GM18870 (cell line): ENCODE measurements around the gene MRPL54.
"Not testable (repeated sequence)": the region's sequence is repeated elsewhere in the genome, so short reads cannot be mapped to it uniquely, and the experiment has no call there.

Experiments used
- ATAC-seq: cut with Tn5 transposase; IDR thresholded peaks from one replicate; pipeline ENCODE4 v1.9.1; 2021; ENCODE audit warnings: moderate library complexity; ENCODE audit not compliant: unreplicated experiment

The MRPL54 gene

DNA sequence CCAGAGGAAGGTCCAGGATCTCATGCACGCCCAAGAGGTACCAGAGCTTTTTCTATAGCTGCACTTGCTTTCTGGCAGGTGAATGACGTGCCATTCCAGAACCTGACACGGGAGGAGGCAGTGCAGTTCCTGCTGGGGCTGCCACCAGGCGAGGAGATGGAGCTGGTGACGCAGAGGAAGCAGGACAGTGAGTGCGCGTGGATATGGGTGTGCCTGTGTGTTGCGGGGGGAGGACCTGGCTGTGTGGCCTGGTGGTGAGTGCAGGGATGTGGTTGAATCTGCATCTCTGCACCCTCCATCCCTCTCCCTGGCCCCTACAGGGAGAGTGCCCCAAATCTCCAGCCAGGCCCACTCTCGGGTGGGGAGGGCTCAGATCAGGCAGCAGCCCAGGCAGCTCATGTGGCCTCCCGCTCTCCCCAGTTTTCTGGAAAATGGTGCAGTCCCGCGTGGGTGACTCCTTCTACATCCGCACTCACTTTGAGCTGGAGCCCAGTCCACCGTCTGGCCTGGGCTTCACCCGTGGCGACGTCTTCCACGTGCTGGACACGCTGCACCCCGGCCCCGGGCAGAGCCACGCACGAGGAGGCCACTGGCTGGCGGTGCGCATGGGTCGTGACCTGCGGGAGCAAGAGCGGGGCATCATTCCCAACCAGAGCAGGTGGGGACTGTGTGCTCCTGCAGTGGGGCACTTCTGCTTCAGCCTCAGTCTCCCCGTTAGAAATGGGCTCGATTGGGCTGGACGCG lies 23.8 kb upstream of the MRPL54 start:
- ATAC-seq = no peak

DNA sequence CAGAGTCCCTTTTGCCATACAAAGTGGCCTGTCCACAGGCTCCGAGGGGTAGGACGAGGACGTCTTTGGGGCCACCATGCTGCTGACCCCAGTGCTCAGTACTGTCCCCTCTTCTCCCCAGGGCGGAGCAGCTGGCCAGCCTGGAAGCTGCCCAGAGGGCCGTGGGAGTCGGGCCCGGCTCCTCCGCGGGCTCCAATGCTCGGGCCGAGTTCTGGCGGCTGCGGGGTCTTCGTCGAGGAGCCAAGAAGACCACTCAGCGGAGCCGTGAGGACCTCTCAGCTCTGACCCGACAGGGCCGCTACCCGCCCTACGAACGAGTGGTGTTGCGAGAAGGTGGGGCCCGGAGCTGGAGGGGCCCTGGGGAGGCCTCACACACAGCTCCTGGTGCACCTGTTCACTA lies 22.1 kb upstream of the MRPL54 start:
- no peak for ATAC-seq

DNA sequence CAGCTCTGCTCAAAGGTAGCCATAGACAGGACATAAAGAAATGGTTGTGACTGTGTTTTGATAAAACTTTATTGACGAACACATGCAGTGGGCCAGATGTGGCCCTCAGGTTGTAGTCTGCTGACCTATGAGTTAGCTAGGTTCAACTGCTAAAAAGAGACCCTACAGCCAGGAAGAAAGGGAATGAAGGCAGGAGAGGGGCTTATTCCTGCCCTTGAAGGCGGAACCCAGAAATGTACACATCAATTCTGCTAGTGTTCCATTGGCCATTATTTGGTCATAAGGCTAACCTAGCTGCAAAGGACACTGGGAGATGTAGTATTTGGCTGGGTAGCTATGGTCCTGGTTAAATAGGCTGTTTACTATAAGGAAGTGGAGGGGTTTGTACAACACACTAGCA lies 19.0 kb upstream of the MRPL54 start:
- ATAC-seq = no peak

DNA sequence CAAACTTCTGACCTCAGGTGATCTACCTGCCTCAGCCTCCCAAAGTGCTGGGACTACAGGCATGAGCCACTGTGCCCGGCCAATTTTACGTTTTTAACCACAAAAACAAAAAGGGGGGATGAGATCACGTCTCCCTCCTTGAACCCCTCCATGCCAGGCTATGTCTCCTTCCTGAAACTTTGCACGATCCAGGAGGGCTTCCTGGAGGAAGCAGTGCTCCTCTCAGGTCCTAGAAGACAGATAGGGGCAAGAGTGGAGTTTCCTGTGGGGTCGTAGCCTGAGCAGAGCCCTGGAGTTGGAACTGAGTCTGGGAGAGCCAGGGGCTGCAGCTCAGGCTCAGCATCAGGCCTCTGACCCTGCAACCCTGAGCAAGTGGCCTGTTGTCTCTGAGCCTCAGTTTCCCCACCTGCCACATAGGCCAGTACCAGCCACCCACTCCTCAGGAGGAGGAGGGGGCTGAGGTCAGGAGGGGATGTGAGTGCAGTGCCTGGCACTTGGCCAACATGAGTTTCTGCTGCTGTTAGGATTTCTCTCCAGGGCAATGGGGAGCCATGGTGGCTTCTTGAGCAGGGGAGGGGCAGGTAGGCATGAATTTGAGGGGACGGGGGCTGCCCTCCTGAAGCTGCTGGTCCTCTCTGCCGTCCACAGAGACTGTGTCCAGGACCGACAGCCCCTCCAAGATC lies 17.0 kb upstream of the MRPL54 start:
- ATAC-seq = no peak

DNA sequence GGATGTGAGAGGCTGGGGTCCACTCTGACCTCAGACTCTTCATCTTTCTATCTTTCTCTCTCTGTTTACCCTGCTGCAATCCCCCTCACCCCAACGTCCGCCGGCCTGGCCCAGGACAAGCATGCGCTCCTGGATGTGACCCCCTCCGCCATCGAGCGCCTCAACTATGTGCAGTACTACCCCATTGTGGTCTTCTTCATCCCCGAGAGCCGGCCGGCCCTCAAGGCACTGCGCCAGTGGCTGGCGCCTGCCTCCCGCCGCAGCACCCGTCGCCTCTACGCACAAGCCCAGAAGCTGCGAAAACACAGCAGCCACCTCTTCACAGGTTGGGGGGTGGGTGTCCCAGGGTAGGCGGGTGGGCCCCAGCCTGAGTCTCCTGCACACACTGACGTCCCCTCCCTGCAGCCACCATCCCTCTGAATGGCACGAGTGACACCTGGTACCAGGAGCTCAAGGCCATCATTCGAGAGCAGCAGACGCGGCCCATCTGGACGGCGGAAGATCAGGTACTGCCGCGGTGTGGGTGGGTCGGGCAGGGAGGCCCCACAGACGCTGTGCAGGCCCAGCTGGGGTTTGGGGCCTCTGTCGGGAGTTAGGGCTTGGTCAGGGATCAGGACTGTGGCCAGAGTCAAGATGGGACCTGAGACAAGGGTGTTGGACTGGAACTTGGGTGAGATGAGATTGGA lies 16.0 kb upstream of the MRPL54 start:
- ATAC-seq = no peak

DNA sequence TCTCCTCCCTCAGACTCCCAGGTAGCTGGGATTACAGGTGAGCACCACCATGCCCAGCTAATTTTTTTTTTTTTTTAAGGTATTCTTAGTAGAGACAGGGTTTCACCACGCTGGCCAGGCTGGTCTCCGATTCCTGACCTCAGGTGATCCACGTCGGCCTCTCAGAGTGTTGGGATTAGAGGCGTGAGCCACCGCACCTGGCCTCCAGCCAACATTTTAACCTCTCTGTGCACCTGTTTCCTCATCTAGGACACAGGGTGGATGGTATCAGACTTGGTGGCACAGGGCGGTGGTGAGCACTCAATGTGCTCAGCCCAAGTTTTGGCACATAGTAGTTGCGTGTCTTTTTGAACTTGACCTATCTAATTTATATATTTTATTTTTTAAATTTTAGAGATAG lies 13.5 kb upstream of the MRPL54 start:
- no peak for ATAC-seq

DNA sequence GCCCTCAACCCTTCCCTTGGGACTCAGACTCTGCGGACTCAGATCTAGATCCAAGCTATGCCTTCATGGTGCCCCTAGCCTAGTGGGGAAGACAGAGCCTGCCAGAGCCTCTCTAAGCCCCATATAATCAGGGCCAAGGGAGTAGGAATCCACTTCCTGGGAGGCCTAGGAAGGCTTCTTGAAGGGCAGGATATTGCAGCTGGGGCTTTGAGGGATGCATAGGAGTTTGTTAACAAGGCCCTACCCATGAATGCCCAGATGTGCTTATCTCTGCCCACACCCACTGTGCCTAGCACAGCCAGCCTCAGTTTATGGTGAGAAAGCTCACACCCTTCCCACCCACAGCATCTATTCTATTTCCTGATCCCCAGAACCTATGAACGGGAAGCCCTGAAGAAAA lies 12.3 kb upstream of the MRPL54 start:
- ATAC-seq = no peak

DNA sequence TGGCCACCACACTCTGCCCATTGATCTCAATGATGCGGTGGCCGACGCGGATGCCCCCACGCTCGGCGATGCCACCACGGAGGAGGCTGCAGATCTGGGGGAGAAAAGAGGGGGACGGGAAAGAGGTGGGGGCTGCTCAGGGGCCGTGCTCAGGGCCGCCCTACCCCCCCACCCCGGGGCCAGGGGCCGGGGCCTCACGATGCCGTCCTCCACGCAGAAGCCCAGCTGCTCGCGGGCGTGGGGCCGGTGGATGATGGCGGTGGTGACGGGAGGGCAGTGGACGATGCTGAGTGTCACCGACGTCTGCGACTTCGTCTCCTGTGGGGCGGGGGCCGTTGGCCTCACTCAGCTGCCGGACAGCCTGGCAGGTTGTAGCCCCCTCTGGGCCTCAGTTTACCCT lies 11.2 kb upstream of the MRPL54 start:
- ATAC-seq = no peak

DNA sequence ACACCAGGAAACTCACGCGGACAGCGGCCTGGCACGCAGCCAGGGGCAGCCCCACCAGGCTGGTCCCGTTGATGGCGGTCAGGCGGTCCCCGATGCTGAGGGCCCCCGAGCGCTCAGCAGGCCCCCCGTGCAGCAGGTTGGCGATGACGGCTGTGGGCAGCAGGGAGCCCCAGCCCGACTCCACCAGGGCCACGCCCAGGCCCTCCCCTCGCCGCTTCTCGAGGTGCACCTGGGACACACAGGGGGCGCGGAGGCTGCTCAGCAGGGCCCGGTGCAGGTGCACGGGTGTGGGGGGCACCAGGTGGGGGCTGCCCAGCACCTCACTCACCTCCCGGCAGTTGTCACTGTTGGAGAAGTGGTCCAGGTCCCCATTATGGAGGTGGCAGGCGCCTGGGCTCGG lies 10.0 kb upstream of the MRPL54 start:
- ATAC-seq = no peak

DNA sequence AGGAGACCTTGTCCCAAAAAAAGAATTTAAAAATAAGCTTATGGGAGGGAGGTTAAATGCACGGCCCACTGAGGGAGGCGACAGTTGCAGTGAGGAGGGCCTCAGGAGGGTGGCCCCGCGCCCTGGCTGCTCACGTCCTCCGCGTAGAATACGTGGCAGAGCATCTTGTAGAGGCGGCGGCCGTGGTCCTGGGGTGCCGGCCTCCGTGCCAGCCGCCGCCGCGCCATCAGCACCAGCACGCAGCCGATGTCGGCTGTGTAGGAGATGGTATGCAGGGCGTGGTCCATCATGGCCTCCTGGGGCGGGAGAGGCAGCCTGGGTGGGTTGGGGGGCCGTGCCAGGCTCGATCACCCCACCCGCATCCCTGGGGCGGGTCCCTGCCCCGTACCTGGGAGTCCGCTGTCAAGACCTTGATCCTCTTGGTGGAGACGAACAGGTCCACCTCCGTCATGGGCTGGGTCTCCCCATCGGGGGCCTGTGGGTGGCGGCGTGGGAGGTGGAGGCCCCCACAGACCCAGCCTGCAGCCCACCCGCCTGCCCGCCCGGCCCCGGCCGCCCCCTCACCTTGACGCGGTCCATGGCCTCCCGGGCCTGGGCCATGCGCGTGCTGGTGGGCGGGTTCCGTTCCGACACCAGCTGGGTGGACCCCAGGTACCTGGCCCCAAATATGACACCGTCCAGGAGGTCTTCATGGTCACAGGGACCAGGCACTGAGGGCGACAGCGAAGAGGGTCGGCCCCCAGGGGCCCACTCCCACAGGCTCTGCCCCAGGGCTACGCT lies 8.7 kb upstream of the MRPL54 start:
- no peak for ATAC-seq

DNA sequence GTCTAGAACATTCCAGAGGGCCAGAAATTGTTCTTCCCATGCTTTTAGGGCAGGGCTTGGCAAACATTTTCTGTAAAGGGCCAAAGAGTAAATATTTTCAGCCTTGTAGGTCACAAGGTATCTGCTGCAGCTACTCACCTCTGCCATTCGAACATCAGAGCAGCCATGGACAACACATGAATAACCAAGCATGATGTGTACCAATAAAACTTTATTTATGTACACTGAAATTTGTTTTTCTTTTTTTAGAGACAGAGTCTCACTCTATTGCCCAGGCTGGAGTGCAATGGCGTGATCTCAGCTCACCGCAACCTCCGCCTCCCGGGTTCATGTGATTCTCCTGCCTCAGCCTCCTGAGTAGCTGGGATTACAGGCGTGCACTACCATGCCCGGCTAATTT lies 4.8 kb upstream of the MRPL54 start:
- not testable (repeated sequence) for ATAC-seq

DNA sequence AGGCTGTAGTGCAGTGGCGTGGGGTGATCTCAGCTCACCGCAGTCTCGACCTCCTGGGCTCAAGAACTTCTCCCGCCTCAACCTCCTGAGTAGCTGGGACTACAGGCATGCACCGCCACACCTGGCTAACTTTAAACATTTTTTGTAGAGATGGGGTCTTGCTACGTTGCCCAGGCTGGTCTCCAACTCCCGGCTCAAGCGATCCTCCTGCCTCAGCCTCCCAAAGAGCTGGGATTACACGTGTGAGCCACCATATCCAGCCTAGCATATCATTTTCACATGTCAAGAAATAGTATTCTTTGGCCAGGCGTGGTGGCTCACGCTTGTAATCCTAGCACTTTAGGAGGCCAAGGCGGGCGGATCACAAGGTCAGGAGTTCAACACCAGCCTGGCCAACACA lies 4.2 kb upstream of the MRPL54 start:
- ATAC-seq = not testable (repeated sequence)

DNA sequence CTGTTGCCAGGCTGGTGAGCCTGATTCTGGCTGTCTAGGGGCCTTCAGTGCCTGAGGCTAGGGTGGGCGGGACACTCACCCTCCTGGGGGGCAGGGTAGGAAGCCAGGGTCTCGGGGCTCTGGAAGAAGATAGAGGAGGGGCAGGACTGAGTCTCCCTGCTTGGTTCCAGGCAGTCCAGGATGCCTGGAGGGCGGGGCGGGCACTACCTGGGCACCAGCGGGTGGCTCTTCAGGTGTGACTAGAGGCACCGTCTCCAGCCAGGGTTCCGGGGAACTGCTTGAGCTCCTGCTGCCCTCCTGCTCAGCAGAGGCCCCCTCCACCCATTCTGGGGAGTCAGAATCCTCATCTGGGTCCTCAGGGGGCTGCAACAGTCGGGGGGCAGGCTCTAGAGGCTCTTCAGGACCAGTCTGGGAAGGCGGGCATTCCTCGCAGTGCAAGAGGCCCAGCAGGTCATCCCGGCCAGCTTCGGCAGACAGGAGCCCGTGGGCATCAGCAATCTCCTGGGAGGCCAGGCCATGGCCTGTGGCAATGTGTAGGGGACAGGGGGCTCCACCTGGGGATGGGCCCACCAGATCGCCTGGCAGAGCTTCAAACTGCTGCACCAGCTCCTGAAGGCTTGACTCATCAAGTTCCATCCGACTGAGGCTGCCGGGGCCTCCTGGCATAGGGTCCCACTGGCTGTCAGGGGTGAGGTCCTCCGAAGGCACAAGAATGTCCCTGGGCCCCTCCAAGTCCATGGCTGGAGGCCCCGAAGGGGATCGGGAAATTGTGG lies 2.8 kb upstream of the MRPL54 start:
- ATAC-seq = no peak

DNA sequence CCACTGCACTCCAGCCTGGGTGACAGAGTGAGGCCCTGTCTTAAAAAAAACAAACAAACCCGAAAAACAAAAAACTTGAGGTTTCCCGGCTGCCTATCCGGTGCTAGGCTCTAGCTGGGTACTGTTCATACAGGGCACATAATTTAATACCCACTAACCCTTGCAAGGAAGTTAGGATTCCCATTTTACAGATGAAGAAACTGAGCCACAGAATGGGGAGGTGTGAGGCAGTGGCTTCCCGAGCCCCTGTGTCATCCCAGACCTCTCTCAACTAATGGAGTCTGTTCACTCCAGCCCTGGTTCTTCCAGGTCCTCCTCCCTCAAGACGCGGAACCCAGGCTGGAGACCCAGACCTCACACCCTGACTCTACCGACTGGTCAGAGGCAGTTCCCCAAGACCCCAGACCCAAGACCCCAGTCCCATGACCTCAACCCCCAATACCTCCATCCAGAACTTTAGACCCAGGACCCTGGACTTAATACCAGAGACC lies 1.6 kb upstream of the MRPL54 start:
- no peak for ATAC-seq

DNA sequence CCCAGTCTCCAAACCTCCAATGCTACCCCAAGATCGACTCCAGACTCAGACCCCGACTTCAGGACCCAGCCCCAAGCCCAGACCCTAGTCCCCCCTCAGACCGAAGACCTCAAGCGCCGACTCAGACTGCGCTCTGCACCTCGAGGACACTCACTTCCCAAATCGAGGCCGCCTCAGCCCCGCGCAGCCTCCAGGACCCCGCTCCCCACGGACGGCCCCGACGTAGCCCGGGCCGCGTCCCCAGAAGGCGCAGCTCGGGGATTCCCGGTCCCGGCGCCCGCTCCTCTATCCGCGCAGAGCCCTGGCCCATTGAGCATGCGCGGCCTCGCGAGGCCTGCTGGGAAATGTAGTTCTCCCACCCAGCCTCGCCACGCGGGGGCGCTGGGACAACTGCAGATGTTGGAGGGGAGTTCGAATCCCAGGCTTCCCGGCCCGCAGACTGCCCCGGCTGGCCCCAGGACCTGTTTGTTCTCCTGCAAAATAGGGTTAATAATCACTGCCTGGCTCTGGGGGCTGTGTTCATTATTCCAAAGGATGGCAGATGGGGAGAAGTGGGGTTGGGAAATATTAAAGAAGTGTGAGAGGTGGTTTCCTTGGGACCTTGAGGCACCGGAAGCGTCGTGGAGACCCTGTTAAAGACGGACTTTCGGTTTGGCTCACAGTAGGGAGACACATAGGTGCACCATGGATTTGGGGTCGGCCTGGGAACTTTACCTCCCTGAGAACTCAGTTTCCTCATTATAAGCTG lies 926 bp upstream of the MRPL54 start, which contains the start of gene APBA3:
APBA3 (minus strand) TSS at position 311 of the 748 bp plus-strand sequence. CDS start 1,428 bp downstream, outside the sequence.
- no peak for ATAC-seq

DNA sequence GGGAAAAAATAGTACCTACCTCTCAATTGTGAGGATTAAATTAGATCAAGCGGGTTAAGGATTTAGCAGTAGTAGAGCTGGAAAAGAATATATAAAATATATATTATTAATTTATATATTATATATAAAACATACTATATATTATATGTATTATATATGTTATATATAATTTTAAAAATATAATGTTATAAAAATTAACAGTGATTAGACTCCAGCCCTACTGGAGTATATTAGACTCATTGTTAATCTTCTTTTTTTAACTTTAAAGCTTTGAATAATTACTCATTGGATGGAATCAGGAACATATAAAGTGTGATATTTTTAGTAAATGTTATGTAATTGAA lies 380 bp upstream of the MRPL54 start:
- peak; percentile 6 for ATAC-seq

DNA sequence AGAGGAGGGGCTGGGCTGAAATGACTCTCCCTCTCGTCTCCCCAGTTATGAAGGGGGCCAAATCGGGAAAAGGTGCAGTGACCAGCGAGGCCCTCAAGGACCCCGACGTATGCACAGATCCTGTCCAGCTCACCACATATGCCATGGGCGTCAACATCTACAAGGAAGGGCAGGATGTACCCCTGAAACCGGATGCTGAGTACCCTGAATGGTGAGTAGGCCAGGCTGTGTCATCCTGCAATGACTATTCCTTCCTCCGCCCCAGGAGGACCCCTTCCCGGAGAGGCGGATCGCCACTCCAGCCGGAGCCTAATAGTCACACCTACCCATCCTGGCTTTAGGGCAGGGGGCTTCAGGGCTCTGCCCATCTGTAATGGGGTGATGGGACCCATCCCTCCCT lies 2.6 kb downstream of the MRPL54 start:
- ATAC-seq = no peak

DNA sequence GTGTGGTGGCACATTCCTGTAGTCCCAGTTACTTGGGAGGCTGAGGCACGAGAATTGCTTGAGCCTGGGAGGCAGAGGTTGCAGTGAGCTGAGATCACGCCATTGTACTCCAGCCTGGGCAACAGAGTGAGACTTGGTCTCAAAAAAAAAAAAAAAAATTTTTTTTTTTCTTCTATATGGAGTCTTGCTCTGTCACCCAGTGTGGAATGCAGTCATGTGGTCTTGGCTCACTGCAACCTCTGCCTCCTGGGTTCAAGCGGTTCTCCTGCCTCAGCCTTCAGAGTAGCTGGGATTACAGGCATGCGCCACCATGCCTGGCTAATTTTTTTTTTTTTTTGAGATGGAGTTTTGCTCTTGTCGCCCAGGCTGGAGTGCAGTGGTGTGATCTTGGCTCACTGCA lies 3.3 kb downstream of the MRPL54 start:
- not testable (repeated sequence) for ATAC-seq

DNA sequence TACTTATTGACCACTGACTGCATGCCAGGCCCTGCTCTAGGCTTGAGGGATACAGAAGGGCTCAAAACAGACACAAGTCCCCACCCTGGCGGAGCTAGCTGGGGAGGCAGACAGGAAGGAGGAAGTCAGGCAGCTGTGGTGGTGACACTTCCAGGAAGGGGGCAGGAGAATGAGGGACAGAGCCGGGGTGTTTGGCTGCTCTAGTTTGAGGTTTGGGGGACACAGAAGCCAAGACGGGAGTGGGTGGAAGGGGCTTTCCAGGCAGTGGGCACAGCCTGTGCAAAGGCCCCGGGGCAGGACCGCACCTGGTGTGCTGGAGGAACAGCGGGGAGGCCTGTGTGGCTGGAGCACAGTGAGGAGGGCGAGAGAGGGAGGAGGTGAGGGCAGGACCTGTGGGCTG lies 4.0 kb downstream of the MRPL54 start:
- ATAC-seq = no peak

DNA sequence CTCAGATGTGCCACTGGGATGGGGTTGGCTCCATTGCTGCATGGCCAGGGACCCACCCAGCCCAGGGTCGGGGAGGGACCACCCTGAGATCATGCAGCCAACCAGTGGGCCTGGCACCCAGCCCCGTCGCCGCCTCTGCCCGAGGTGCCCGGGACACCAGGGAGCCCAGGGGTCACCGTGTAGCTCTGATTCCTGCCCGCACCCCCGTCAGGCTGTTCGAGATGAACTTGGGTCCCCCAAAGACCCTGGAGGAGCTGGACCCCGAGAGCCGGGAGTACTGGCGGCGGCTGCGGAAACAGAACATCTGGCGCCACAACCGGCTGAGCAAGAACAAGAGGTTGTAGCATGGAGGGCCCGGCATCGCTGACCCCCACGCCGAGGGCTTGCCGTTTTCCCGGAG lies 4.6 kb downstream of the MRPL54 start:
- ATAC-seq = no peak
